LNCAP (cell line): ENCODE measurements around the gene B3GNT5.

ENCODE experiments used
- TF ChIP-seq, protein P1 (sequence below): fragments of 450-650 bp; IDR thresholded peaks from 2 replicates; pipeline ENCODE4 v1.5.1; 2017; ENCODE audit warnings: mild to moderate bottlenecking

The B3GNT5 gene

DNA sequence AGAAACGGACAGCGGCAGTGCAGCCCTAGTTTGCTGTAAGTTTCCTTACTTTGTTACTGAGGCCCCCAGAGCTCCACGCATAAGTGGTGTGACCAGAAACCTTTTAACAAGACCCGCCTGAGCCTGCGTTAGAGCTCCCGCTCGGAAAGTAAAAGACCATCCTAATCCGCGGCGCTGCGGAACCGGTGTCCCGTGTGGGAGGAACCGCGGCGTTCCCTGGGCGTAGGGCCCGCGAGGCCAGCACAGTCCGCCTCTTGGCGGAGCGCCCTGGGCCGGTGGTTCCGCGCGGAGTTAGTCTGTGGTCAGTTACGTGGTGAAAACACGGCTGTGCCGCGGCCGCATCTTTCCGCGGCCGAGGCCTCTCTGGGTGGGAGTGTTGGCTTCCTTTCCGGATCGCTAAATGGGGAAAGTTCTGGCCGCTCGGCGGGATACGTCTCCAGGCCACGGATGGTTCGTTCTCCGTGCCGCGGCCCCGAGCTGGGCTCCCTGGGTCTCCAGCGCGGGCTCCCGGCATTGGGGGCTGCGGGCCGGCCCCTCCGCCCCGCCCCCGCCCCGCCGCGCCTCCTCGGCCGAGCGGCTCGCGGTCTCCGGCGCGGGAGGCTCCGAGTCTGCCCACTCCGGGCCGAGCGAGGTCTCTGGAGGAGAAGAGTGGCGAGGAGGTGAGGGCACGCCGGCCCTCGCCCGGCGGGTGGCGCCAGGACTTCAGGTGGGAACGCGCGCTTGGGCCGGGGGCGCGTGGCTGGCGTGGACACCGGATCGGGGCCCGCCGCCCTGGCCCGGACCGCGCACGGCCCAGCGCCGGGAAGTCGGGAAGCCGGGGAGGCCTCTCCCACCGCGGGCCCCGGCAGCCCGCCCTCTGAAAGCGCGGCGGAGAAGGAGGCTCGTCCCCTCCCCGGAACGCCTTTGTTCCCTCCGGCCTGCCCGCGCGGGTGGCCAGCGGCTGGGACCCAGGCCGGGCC is 754 bp downstream of the B3GNT5 start:
- TF ChIP-seq, protein P1, sequence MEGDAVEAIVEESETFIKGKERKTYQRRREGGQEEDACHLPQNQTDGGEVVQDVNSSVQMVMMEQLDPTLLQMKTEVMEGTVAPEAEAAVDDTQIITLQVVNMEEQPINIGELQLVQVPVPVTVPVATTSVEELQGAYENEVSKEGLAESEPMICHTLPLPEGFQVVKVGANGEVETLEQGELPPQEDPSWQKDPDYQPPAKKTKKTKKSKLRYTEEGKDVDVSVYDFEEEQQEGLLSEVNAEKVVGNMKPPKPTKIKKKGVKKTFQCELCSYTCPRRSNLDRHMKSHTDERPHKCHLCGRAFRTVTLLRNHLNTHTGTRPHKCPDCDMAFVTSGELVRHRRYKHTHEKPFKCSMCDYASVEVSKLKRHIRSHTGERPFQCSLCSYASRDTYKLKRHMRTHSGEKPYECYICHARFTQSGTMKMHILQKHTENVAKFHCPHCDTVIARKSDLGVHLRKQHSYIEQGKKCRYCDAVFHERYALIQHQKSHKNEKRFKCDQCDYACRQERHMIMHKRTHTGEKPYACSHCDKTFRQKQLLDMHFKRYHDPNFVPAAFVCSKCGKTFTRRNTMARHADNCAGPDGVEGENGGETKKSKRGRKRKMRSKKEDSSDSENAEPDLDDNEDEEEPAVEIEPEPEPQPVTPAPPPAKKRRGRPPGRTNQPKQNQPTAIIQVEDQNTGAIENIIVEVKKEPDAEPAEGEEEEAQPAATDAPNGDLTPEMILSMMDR: no peak

GRCh38 chr3:183254487-183255347 is 1.7 kb downstream of the B3GNT5 start:
- TF ChIP-seq, protein P1: no peak

- TF ChIP-seq, protein P1: no peak
Measured at GRCh38 chr3:183255348-183255730, 2.3 kb downstream of the B3GNT5 start.

DNA sequence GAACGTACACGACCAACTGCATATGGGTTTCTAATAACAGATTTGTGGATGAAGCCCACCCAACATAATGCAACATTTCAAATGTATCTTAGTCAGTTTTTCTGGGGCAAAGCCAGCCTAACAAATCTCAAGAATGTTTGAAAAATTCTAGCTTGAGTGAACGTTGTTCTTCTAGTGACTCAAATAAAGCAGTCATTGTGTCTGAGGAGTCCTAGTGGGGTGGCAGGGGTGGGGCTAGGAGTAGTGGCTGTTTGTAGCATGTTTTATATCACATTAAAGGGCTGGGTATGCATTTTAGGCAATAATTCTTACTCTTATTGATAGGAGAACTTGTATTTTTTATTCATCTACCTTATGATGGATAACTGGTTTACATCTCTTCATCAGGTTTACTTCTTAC is 6.0 kb downstream of the B3GNT5 start:
- TF ChIP-seq, protein P1: no peak

- TF ChIP-seq, protein P1: no peak
Measured at GRCh38 chr3:183259621-183260020, 6.6 kb downstream of the B3GNT5 start.

DNA sequence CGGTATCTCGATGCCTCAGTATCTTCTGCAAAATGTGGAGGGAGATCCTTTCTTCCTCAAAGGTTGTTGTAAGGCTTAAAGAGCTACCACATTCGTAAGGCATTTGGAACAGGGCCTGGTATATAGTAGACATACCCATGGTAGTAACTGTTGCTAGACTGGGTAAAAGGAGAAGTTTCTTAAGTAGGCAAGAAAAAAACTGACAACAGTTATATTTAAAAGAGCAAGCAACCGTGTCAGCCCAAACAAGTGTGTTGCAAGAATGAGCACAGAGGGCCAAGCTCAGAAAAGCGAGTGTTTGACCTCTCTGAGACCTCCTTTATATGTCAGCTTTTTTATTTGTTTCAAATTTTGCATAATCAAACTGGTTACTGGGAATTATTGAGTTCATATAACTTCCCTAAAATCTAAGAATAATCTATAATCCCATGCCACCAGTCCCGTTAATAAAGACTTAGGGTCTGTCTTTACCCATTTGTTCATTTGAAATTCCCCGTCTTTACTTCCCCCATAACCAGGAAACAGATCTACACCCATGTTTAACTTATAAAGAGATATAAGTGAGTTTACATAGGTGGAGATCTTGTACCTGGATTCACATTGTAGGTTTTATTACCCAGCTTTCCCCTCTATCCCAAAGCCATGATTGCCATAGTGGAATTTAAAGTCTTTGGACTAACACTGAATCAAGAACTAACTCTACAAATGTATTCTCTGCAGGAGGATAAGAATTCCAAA is 7.3 kb downstream of the B3GNT5 start:
- TF ChIP-seq, protein P1: no peak

DNA sequence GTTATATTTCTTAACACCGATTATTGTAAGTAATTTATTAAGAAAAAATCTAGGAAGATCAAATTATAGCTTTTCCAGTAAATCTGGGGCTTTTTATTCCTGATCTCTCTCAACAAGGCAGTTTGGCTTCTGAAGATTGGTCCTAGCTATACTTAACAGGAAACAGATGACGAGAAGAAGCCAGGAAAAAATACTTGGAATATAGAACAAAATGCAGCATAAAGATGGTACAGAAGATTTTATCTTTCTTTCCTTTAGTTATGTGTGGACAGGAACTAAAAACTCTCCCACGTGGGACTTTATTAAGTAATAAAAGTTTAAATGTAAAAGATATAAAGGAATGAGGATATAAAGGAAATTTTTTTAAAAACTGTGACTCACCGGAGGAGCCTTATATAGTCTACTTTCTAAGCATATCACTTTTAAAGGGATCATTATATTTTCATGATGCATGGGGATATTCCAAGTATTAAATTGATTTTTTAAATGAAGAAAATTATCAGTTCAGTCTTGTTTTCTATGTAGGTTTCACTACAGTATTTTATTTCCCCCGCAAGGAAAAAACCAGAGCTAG is 8.2 kb downstream of the B3GNT5 start:
- TF ChIP-seq, protein P1: no peak
